Middle frontal gyrus (tissue), 1 donor: ENCODE data around the gene GTPBP10.

Experiments used
- DNase-seq: peaks from one replicate; pipeline ENCODE4 v3.0.0-alpha.2; 2015; ENCODE audit warnings: low spot score; ENCODE audit errors: extremely low spot score

The GTPBP10 gene

GRCh38 chr7:90430614-90431460 lies 84.3 kb downstream of the GTPBP10 start:
- no peak for DNase-seq

GRCh38 chr7:90432752-90433151 lies 86.2 kb downstream of the GTPBP10 start:
- DNase-seq, result no peak

GRCh38 chr7:90433221-90433620 lies 86.7 kb downstream of the GTPBP10 start:
- no peak for DNase-seq
